Epithelial cell of esophagus (primary cell): Measurements from ENCODE around the gene ZEB2.

ENCODE experiments used
- DNase-seq: peaks from one replicate; pipeline ENCODE4 v3.0.0; 2010; ENCODE audit warnings: low read depth
- H3K4me3 ChIP-seq: 2 replicates; pipeline ENCODE4 v1.5.1; 2011; ENCODE audit warnings: mild to moderate bottlenecking, low read length, control low read depth
- CTCF ChIP-seq: IDR thresholded peaks from 2 replicates; pipeline ENCODE4 v1.5.1; 2011; ENCODE audit warnings: low read depth, mild to moderate bottlenecking, low read length, control low read depth, inconsistent platforms; ENCODE audit not compliant: insufficient read depth; ENCODE audit errors: missing control alignments

ZEB2 gene

GRCh38 chr2:144517866-144518747, 1.8 kb downstream of the ZEB2 start:
- no peak for TF ChIP-seq CTCF
- no peak for DNase-seq
- no peak overlapping the region for H3K4me3 ChIP-seq

- TF ChIP-seq CTCF, result no peak
- H3K4me3 ChIP-seq, result peak overlapping the region; percentile 47
- DNase-seq, result peak; percentile 79
Observed at GRCh38 chr2:144516981-144517865, 2.7 kb downstream of the ZEB2 start.

GRCh38 chr2:144516411-144516980, 3.4 kb downstream of the ZEB2 start:
- H3K4me3 ChIP-seq, result no peak overlapping the region
- DNase-seq, result no peak
- no peak for TF ChIP-seq CTCF

- no peak overlapping the region for H3K4me3 ChIP-seq
- TF ChIP-seq CTCF, result no peak
- DNase-seq, result no peak
Observed at GRCh38 chr2:144515696-144516410, 4.1 kb downstream of the ZEB2 start.

GRCh38 chr2:144515099-144515695, 4.7 kb downstream of the ZEB2 start:
- no peak overlapping the region for H3K4me3 ChIP-seq
- no peak for DNase-seq
- TF ChIP-seq CTCF, result no peak

- TF ChIP-seq CTCF, result no peak
- no peak overlapping the region for H3K4me3 ChIP-seq
- no peak for DNase-seq
Observed at GRCh38 chr2:144514616-144515091, 5.3 kb downstream of the ZEB2 start.
